Fibroblast of skin of scalp (primary cell): ENCODE data around the gene FRS3.
A peak's percentile ranks its signal among the peaks of the same experiment; 100 is the strongest.

Experiments used
- DNase-seq: peaks from one replicate; pipeline ENCODE4 v3.0.0-alpha.2; 2013

The FRS3 gene

GRCh38 chr6:41741625-41742490 lies 37.8 kb downstream of the FRS3 start:
- no peak for DNase-seq

GRCh38 chr6:41740366-41741162 lies 39.1 kb downstream of the FRS3 start:
- no peak for DNase-seq

GRCh38 chr6:41739041-41739440 lies 40.7 kb downstream of the FRS3 start:
- no peak for DNase-seq

GRCh38 chr6:41737591-41738130 lies 42.0 kb downstream of the FRS3 start:
- no peak for DNase-seq

GRCh38 chr6:41736800-41737555 lies 42.7 kb downstream of the FRS3 start:
- no peak for DNase-seq

- DNase-seq, result no peak
Measured at GRCh38 chr6:41736186-41736733, 43.4 kb downstream of the FRS3 start.

- DNase-seq, result peak; percentile 89
Measured at GRCh38 chr6:41735427-41736185, 44.1 kb downstream of the FRS3 start, which contains the start of gene TFEB. Gene TFEB (minus strand): TSS chr6:41735608. CDS start chr6:41691213, 44,395 bp downstream.

- peak; percentile 70 for DNase-seq
Measured at GRCh38 chr6:41734666-41735426, 44.9 kb downstream of the FRS3 start.

GRCh38 chr6:41733707-41734665 lies 45.7 kb downstream of the FRS3 start:
- peak; percentile 48 for DNase-seq

- DNase-seq, result no peak
Measured at GRCh38 chr6:41733360-41733706, 46.4 kb downstream of the FRS3 start.

- no peak for DNase-seq
Measured at GRCh38 chr6:41732591-41733359, 46.9 kb downstream of the FRS3 start.

GRCh38 chr6:41732149-41732548 lies 47.6 kb downstream of the FRS3 start:
- no peak for DNase-seq

GRCh38 chr6:41731561-41732086 lies 48.1 kb downstream of the FRS3 start:
- DNase-seq, result no peak

GRCh38 chr6:41730531-41731436 lies 48.9 kb downstream of the FRS3 start:
- no peak for DNase-seq

GRCh38 chr6:41729624-41730023 lies 50.1 kb downstream of the FRS3 start:
- no peak for DNase-seq

- no peak for DNase-seq
Measured at GRCh38 chr6:41728954-41729353, 50.7 kb downstream of the FRS3 start.
